ENCODE data around the gene NAV3.
A peak's percentile ranks its signal among the peaks of the same experiment; 100 is the strongest.
"Not testable (repeated sequence)": the region's sequence is repeated elsewhere in the genome, so short reads cannot be mapped to it uniquely, and the experiment has no call there.

NAV3 gene

GRCh38 chr12:78060186-78060585 is 229.5 kb downstream of the NAV3 start:
- DNase-seq, result no peak

GRCh38 chr12:78062786-78063185 is 232.1 kb downstream of the NAV3 start:
- no peak for DNase-seq

GRCh38 chr12:78081590-78082314 is 251.1 kb downstream of the NAV3 start:
- DNase-seq, result no peak

- DNase-seq, result no peak
Observed at GRCh38 chr12:78085542-78086182, 255.0 kb downstream of the NAV3 start.

- no peak for DNase-seq
Observed at GRCh38 chr12:78086553-78087362, 256.1 kb downstream of the NAV3 start.

- DNase-seq, result no peak
Observed at GRCh38 chr12:78087363-78087675, 256.6 kb downstream of the NAV3 start.

- no peak for DNase-seq
Observed at GRCh38 chr12:78088391-78088832, 257.7 kb downstream of the NAV3 start.

GRCh38 chr12:78090266-78090665 is 259.6 kb downstream of the NAV3 start:
- no peak for DNase-seq

GRCh38 chr12:78095623-78096022 is 264.9 kb downstream of the NAV3 start:
- no peak for DNase-seq

- DNase-seq, result peak; percentile 23
Observed at GRCh38 chr12:78096909-78097597, 266.4 kb downstream of the NAV3 start.

GRCh38 chr12:78099806-78100205 is 269.1 kb downstream of the NAV3 start:
- DNase-seq, result no peak

GRCh38 chr12:78101113-78101876 is 270.6 kb downstream of the NAV3 start:
- DNase-seq, result no peak

GRCh38 chr12:78101946-78102635 is 271.4 kb downstream of the NAV3 start:
- no peak for DNase-seq

- DNase-seq, result not testable (repeated sequence)
Observed at GRCh38 chr12:78102801-78103200, 272.1 kb downstream of the NAV3 start.

GRCh38 chr12:78115889-78116288 is 285.2 kb downstream of the NAV3 start:
- no peak for DNase-seq

GRCh38 chr12:78118036-78118435 is 287.3 kb downstream of the NAV3 start:
- no peak for DNase-seq

- DNase-seq, result no peak
Observed at GRCh38 chr12:78118486-78118885, 287.8 kb downstream of the NAV3 start.

- no peak for DNase-seq
Observed at GRCh38 chr12:78119351-78119918, 288.7 kb downstream of the NAV3 start.

- no peak for DNase-seq
Observed at GRCh38 chr12:78120306-78120705, 289.6 kb downstream of the NAV3 start.

GRCh38 chr12:78120866-78121560 is 290.3 kb downstream of the NAV3 start:
- DNase-seq, result no peak
